ENCODE data around the gene CBLIF. TPM values are rescaled to one million over a fixed set of nuclear protein-coding genes. Genes with fewer than 3 reads are reported as not detected.
"Not testable (repeated sequence)": the region's sequence is repeated elsewhere in the genome, so short reads cannot be mapped to it uniquely, and the experiment has no call there.

Gene CBLIF
- total RNA-seq, 1 donor from 2014 or later: not detected

DNA sequence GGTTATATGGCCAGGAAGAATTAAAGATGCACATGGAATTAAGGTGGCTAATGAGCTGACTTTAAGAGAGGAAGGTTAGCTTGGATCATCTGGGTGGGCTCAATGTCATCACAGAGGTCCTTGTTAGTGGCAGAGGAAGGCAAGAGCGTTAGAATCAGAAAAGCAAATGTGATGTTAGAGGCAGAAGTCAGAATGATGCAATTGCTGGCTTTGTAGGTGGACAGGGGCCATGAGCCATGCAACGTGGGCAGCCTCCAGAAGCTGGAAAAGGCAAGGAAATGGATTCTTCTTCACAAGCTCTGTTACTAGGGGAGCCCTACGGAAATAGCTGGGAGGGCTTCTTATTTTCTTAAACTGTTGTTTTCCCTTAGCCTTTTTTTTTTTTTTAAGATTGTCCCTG lies 2.3 kb upstream of the CBLIF start:
- no peak for DNase-seq

GRCh38 chr11:59846556-59846955 lies 1.3 kb upstream of the CBLIF start:
- no peak for DNase-seq

- no peak for DNase-seq
These were observed 3.0 kb downstream of the CBLIF start for GRCh38 chr11:59842316-59842715.

DNA sequence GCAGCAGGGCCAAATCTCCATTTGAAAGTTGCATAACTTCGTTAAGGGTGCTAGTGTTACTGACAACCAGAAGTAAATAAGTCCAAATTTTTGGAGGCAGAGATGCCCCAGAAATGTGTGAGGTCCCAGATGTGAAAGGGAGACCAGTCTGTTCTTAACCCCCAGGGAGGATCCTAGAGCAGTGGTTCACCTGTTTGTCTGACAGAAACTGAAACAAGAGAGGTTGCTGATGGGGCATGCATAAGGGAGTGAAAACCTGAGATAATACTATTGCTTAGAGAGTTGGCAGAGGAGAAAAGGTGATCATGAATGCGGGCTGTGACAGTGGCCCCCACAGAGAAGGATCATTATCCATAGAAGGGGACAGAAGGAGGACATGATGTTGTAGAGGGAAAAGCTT lies 3.8 kb downstream of the CBLIF start:
- DNase-seq: no peak

DNA sequence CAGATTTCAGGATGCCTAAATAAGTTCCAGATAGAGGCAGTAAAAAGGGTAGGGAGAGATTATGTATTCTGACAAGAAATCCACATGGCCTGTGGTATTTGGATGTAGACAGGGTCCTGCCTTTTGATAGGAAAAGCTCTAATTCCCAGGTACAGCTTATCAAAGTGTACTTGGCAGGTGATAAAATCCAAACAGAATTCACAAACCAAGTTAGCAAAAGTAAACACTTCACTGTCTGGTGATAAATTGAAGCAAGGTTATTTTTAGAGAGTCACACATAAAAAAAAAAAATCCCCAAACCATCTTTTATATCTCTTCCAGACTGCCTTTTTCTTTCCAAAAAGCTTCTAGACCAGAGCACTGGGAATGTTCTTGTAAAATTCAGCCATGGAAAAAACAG lies 5.7 kb downstream of the CBLIF start:
- no peak for DNase-seq

GRCh38 chr11:59833602-59834001 lies 11.7 kb downstream of the CBLIF start:
- DNase-seq: no peak

DNA sequence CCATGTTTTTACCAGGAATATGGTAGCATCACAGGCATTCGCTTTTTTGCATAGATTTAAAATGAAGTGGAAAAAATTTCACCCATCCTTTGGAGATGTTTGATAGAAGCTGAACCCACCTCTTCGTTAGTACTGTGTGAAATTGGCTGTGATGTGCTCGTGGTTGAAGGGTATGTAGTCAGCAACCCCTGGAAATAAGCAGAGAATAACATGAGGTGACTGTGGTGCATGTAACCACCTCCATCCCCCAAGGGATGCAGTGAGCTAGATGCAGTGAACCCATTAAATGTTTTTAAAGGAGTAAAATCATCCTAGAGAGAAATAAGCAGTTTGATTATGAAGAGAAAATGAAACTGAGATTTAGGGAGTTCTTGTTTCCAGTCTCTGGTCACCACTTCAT lies 15.9 kb downstream of the CBLIF start:
- no peak for DNase-seq

DNA sequence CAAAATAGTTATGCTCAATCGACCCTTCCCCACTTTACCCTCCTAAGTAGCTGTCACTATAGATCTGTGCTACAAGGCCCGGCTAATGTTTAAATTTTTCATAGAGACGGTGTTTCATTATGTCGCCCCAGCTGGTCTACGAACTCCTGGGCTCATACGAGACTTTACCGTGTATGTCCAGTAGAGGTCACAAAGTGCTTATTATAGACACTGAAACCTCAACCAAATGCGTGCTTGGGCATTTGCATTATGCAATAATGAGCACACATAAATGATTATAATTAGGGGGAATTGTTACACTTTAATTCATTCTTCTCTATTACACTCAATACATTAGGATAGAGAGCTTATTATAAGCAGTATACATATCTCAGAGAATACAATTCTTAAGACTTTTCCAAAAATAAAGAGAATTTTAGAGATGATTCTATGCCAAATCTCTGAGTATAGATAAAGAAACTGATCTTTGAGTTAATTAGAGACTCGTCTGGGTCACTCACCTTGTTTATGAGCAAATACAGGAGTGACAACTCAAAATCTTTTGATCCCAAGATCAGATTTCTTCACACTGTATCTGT lies 22.2 kb downstream of the CBLIF start:
- DNase-seq: peak; percentile 16

DNA sequence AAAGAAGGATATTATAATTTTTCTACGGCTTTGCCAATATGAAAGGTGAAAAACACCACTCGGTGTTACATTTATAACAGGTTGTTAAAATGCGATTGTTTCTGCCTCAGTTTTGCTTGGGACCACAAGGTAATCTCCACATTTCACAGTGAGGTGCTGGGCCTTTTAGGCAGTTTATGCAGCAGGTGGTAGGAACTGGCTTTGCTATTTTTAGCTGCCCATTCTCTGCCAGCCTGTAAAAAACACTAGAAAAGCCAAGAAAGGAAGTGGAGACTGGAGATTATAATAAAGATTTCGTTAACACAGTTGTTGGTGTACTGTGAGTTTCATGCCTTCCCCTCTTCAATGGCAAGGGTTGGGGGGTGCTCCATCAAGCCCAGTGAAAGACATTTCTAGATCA lies 26.7 kb downstream of the CBLIF start:
- DNase-seq: no peak

DNA sequence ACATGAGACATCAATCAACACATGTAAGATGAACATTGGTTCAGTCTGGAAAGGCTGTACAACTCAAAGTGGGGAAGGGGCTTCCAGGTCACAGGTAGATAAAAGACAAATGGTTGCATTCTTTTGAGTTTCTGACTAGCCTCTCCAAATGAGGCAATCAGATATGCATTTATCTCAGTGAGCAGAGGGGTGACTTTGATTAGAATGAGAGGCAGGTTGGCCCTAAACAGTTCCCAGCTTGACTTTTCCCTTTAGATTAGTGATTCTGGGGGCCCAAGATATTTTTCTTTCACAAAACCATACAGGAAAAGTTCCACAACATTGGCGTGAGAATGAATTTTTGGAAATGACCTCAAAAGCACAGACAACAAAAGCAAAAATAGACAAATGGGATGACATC lies 28.9 kb downstream of the CBLIF start:
- DNase-seq: not testable (repeated sequence)

DNA sequence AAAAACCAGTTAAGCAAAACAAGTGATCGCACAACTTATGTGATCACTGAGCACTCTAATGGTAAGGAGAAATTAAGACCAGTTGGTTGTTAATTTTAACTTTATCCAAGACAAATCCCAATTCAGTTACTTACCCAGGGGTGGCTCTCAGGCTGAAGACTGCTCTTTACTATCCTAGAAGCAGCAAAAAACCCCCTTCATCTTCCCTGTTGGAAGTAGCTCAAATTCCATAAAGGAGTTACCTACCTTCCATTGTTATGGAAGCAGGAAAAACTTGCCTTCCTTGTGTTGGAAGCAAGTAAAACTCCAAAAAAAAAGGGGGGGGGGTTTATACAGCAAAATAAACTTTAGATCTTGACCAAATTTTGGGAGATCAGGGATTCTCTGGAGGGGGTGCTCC lies 29.5 kb downstream of the CBLIF start:
- DNase-seq: no peak

DNA sequence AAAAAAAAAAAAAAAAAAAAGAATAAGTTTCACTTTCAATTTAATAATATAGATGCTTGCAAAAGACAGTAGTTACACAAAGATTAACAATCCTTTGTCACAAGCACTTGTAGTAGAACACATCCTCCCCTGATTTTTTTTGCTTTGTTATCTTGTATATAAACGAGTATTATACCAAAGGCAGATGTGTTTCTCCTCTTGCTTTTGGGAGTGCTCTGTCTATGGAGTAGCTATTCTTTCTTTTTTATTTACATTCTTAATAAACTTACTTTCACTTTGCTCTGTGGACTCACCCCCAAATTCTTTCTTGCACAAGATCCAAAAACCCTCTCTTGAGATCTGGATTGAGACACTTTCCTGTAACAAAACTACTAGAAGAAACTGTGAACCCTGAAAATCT lies 31.3 kb downstream of the CBLIF start:
- DNase-seq: no peak

GRCh38 chr11:59813364-59813763 lies 31.9 kb downstream of the CBLIF start:
- DNase-seq: no peak

GRCh38 chr11:59812220-59812619 lies 33.1 kb downstream of the CBLIF start:
- DNase-seq: no peak

DNA sequence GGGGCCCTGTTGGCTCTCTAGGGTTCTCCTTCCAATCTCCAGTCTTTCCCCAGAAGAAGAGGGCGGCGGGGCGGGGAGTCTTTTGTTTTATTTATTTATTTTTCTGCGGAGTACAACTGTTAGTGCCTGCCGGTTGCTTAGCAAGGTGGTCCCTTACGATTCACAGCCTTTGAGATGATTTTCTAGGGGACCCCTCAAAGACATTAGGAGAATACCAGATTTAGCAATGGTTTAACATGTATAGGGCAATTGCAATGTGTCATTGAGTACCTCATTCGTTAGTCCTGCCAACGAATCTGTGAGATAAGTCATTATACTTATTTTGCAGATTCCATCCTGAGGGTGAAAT lies 34.4 kb downstream of the CBLIF start:
- no peak for DNase-seq

DNA sequence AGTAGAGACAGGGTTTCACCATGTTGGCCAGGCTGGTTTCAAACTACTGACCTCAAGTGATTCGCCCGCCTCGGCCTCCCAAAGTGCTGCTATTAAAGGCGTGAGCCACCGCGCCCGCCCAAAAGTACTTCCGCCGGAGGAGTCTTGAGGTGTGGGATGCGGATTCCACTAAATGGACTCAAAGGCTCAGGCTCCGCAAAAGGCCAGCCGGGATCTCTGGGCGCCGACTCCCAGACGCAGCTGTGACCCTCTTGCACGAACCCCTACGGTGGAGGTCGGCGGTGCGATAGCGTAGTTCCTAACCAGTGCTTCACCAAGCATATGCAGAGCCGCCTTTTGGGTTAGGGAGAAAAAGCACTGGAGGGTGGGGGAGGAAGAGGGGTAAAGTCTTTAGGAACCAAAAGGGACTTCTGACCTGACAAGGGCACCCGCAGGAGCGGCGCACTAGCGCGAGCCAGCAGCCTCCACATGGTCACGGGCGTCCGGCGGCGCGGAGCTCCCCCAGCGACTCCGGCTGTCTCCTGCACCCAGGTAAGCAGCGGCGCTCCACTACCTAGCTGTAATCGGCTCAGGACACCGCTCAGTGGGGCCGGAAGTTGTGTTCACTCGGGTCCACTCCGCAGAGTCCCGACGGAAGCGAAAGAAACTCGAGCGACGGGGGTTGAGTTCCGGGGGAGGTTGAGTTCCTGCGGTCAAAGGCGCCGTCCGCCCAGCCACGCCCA lies 34.9 kb downstream of the CBLIF start, which contains the start of gene MRPL16:
Gene MRPL16 (minus strand): TSS at position 590 of the 722 bp plus-strand sequence. CDS start 120 bp downstream, at position 470.
- DNase-seq: peak; percentile 74

DNA sequence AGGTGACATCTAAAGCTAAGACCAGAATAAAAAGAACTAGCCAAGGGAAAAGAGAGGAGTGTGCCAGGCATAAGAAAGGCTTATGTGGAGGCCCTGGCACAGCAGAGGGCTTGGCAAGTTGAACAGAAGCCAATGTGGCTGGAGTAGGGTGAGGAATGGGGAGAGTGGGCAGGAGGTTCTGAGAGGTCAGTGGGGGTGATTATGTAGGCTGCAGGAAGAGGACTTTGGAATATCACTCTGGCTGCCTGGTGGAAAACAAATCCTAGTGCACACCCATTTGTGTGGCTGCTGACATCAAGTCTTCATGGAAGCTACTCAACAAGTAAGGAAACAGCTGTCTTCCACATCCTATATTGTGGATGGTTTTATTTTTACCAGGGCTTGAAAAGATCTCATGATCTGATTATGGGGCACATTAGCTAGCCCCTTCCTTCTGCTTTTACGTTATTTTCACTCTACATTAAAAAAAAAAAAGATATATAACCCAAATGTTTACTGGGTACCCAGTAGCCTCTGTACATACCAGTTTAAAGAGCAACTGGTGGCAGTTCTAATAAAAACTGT lies 38.2 kb downstream of the CBLIF start:
- no peak for DNase-seq

- no peak for DNase-seq
These were observed 41.2 kb downstream of the CBLIF start for GRCh38 chr11:59804061-59804460.

GRCh38 chr11:59802639-59803176 lies 42.6 kb downstream of the CBLIF start:
- peak; percentile 32 for DNase-seq

DNA sequence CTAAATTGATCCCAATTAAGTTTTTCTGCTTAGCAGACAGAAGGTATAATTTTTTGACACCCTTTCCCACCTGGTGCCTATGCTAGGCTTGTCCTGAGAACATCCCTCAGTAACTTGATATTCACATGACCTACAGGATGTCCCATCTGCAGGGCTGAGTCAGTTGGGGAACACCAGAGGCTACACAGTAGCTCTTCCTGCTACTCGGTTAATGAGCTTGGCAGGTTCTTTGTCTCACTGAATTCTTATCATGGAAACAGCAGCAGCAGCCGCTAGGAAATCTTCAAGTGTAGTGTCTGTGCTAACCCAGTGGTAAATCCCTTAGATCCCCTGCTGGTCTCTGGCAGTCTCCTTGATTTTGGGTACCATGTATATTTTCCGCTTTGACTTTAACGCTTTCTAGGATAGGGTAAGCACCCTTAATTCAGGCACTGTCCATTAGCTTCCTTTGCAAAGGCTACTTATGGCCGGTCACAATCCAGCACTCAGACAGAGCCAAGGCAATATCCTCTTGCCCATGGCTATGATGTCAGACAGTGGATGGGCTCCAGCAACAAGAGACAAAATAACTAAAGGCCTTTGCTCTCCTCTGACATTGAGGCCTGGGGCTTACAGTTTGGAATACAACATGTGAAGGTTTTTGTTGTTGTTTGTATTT lies 43.2 kb downstream of the CBLIF start:
- DNase-seq: no peak

DNA sequence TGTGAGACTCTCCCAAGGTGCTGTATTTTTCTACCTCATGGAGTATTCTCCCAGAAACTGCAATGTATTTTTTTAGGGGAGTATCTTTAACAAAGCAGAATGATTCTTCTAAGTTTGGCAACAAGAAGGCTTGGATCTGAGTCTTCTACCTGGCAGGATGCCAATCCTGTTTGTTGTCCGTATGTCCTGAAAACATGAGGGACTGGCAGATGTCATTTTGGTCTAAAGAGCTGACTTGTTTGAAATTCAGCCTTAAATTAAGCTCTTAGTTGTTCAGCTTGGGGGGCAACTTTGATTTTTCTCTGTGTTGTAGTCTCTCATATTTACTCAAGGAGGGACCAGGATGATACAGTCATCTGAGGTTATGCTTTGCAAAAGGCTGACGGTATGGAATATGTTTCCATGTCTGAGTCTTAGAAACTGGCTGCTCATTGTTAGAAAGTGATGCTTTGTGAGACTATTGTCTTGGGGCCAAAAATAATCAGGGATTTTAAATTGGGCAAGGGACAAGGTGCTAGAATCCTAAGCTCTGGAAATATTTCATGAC lies 44.1 kb downstream of the CBLIF start:
- DNase-seq: no peak

- no peak for DNase-seq
These were observed 44.8 kb downstream of the CBLIF start for GRCh38 chr11:59800390-59801025.

Data from skin of body (tissue), 2 donors.